GM21360 (cell line): ENCODE data around the gene ALLC.
"Not testable (repeated sequence)": the region's sequence is repeated elsewhere in the genome, so short reads cannot be mapped to it uniquely, and the experiment has no call there.

Experiments
- ATAC-seq: cut with Tn5 transposase; IDR thresholded peaks from one replicate; pipeline ENCODE4 v1.9.1; 2021; ENCODE audit warnings: mild to moderate bottlenecking, moderate library complexity; ENCODE audit not compliant: unreplicated experiment

ALLC gene

DNA sequence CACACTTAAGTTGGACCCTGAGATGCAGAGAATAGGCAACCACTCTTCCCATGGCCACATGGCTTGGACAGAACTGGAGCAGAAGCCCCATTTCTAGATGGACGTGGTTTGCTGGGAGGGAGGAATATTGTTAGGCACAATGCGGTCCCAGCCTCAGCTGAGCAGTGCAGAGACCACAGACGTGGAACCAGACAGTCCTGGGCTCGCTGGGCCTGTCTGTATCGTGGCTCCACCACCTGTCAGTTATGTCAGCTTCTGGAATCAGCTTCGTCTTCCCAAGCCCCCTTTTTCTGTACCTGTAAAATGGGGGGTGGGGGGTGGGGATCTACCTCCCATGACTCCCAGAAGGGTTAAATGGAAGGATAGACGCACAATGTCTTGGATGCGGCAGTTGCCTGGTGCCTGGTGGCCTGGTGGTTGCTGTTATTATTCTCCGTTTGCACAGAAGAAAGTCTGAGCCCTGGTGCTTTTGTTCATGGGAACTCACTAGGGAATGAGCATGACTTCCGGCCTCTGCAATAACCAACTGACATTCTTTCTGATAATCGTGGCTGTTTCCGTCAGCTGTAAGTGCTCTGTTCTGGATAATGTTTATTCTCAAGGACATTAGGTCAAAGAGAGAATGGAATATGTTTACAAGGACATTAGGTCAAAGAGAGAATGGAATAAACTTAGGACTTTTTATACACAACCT, 31.7 kb upstream of the ALLC start:
- no peak for ATAC-seq

DNA sequence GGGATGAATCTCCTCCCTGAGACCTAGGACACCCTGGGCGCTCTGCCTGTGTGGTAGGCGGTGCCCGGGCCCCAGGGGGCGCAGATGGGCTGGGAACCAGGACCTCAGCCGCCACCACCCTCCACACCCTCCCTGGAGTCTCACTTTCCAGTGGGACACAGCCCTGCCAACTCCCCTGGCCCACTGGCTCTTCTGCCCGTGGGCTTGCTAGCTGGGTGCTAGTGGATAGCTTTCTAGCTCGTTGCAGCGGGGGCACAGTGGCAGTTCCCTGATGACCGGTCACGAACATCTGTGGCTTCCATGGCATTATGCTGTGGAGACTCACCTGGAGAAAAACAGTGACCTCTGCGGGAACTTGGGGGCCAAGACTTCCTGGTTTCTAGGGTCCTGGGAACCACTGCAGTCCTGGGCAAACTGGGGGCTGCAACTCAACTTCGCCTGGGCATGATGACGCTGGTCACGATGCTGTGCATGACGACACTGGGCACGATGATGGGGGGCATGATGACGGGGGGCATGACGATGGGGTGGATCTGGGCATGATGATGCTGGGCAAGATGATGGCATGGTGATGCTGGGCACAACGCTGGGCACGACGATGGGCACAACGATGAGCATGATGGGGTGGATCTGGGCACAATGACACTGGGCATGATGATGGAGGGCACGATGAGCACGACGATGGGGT, 31.0 kb upstream of the ALLC start:
- no peak for ATAC-seq

DNA sequence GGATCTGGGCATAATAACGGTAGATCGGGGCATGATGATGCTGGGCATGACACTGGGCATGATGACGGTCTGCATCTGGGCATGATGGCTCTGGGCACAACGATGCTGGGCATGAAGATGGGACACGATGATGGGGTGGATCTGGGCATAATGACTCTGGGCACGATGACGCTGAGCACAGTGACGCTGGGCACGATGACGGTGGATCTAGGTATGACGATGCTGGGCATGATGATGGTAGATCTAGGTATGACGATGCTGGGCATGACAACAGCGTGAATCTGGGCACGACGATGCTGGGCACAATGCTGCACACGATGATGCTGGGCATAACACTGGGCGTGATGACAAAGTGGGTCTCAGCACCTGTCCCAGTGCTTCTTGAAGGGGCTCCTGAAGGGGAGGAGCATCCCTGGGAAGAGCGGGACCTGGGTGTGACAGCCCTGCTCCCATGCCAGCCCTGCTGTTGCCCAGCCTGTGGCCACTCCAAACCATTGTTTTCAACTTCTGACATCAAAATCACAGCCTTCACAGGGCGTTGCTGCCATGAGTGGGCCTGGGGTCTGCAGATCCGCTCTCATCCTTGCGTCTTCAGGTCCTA, 30.4 kb upstream of the ALLC start:
- no peak for ATAC-seq

DNA sequence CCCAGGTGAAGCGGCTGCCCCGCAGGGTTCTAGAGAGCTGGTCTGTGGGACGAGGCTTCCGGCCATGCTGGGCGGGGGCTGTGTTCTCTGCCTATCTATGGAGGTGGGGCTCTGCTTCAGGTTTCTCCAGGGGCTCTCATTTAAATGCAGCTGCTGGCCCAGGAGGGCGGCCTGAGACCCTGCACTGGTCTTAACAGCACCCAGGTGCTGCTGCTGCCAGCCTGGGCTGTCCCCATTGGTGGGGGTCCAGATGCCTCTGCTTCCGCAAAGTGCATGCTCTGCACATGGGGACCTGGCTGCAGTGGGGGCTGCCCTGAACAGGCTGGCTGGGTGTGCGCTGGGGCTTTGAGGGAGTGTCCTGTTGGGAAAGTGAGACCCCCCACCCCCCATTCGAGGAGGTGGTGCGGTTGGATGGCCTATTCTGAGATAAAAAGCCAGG, 29.7 kb upstream of the ALLC start:
- ATAC-seq = no peak

DNA sequence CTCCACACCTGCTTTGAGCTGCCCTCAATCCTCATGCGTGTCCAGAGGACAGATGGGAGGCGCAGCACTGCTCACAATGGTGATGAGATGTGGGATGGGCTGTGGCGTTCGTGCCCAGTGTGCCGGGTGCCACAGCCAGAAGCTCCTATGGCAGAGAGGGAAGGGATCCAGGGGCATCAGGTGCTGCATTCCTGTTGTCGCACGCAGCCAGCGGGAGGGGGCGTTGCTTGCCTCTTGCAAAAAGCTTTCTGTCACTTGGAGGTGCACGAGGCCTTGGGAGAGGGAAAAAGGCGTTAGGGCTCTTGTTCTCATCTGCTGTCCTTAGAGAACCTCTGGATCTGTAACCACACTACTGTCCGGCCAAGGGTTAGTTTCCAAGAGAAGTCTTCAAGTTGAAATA, 29.2 kb upstream of the ALLC start:
- no peak for ATAC-seq

DNA sequence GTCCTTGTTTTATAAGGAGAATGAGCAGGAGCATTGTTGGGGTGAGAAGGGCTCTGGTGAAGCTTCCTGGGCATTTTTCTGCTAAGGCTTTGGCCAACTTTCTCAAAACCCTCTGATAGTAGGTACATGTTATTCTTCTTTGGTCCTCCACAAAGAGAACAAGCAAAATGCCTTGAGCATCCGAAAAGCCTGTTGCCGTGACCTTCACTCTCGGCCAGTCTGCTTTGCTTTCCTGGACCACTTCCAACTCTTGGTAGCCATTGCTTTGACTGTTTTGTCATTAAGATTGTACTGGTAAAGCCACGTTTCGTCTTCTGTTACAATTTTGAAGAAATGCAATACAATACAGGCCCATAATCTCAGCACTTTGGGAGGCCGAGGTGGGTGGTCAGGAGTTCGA, 27.4 kb upstream of the ALLC start:
- ATAC-seq = no peak

DNA sequence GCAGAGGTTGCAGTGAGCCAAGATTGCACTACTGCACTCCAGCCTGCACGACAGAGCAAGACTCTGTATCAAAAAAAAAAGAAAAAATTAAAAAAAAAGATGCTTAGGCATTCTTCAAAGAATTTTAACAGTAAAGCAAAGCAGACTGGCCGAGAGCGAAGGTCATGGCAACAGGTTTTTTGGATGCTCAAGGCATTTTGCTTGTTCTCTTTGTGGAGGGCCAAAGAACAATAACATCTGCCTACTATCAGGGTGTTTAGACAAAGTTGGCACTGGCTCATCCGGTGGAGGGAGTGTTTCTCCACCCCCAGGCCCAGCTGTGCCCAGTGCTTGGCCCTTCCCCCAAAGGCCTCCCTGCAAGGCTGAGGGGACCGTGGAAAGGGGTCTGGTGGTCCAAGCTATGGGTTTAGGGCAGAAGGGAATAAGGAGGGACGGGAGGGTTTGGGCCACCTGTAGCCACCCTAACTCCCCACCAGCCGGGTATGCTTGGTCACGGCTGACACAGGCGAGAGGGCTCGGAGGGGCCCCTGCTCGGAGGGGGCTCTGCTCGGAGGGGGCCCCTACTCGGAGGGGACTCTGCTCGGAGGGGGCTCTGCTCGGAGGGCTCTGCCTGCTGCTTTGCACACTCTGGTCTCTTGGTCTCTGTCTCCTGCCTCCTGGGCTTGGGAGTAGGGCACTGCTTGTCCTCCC, 26.7 kb upstream of the ALLC start:
- no peak for ATAC-seq

DNA sequence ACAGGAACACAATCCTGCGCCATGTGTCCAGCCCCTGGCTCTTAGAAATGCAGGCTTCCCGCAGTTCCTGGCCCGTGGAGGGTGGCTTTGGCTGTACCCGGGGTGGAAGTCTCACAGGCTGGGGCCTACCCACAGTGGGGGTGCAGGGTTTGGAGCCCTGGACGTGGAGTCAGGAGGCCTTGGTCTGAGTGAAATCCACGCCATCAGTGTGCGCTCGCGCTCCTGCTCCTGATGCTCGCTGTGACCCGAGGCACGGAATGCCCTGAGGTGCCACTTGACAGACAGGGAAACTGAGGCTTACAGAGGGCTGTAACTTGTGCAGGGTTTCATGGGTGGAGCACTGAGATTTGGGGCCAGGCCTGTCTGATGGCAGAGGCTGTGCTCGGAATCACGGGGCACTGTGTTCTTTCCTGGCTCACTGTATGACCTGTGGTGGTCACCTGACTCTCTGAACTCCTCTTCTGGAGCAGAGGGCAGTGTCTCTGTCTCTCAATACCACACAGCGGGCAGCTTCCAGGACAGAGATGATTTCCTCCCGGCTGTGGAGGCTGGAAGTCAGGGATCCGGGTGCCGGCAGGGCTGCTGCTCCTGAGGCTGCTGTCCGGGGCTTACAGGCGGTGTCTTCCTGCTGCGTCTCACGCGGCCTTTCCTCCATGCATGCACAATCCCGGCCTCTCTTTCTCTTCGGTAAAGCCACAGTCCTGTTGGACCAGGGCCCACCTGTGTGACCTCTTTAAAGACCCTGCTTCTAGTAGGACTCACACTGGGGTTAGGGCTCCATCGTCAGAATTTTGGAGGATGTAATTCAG, 25.9 kb upstream of the ALLC start:
- no peak for ATAC-seq

DNA sequence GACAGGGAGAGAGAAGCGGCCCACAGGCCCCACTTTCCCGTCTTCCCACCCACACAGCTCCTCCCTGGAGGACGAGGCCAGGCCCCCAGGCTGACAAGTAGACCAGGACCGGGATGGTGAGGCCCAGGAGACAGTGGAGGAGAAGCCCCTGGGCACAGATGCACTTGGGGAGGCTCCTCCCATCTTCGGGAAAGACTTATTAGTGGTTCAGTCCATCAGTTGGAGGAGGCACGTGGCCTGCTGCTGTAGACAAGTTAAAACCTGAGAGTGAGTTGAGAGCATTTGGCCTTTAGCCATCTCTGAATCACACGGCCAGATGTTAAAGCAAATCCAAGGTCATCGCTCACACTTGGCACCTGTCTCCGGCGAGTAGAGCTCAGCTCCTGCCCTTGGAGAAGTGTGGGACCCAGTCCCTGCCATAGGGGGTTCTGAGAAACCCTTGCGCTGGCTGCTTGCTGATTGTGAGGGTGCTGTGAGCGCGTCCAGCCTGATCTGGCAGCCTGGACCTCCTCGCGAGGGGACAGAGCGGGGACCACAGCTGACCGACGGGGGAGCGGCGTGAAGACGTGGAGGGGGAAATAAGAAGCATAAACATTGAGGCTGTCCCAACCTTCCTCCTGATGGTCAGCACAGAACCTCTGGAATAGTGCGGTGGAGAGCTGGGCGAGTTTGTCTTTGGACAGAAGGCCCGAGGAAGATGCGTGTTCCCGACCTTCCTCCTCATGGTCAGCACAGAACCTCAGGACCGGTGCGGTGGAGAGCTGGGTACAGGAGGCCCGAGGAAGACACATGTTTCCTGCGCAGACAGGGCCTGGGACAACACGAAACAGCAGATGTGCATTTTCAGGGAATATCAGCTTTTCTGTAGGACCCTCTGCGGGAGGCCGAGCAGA, 24.7 kb upstream of the ALLC start:
- no peak for ATAC-seq

DNA sequence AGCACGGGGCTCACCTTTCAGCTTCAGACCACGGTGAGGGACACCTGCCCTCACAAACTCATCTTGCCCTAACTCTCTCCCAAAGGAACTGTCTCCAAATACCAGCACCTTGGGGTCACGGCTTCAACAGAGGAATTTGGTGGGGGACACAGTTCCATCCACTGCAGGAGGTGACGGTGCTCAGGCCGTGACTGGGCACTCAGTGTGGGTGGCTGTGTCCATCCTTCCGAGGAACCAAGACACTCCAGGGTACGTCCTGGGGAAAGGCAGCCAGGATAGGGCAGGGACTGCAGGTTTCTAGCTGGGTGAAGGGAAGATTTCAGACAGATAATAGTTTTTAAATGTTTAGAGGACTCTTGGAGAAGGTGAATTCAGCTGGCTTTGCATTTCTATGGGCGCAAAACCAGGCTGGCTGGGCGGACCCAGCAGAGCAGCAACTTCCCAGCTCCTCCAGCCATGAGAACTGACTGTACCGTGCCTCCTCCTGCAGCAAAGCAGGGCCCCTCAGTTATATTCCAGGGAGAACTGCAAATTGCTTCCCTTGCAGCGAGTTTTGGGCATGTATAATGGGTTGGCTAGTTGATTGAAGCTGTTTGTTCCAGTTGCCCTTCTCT, 23.9 kb upstream of the ALLC start:
- ATAC-seq = no peak

DNA sequence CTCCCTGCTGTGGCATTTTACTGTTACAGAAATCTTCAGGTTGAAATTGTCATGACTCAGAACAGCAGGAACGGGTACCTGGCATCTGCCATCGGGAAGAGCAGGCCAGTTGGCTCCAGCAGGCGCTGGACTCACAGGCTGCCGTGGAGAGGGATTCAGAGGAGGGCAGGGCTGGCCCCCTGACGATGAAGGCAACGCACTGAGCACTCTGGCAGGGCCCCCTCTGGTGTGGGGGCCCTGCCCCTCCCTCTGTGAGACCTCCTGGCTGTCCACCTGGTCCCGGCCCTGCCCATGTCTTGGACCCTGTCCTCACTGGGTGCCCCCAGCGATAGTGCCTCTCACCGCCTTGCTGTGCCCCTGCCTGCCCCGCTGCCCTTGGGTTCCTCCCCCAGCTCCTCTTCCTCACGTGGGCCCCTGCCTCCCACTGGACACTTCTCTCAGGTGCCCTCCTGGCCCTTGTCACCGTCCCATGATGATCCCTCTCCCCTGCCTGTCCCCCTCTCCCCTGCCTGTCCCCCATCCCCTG, 23.3 kb upstream of the ALLC start:
- no peak for ATAC-seq

DNA sequence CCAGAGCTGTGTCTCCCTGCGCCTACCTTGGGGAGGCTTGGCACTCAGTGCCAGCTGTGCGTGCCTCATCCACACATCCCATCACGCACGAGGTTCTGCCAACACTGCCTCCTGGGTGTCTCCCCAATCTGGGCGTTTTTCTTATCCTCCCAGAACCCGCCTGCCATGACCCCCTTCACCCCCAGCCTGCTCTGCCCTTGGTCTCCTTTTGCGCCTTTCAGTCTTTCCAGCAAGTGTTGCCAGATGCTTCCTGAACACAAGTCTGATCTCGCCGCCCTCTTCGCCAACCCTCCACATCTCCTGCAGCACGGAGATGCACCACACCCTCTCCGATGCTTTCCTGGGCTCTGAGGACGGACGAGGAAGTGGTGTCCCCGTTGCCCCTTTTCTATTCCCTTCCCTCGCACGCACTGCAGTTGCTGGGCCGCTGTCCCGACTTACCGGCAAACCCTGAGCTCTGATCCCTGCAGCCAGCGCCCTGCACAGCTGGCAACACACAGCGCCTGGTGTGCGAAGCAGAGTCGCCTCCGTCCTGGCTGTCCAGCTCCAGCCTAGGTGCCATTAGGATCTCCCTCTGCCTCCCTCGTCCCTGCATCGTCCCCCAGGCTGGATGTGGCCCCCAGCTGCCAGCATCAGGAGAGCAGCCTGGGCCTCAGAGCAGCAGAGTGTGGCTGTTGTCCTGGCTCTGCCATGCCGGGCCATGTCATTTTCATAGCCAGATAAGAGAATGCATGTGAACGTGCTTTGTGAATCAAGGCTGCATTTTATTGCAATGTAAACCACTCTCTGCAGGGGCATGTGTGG, 22.6 kb upstream of the ALLC start:
- no peak for ATAC-seq

DNA sequence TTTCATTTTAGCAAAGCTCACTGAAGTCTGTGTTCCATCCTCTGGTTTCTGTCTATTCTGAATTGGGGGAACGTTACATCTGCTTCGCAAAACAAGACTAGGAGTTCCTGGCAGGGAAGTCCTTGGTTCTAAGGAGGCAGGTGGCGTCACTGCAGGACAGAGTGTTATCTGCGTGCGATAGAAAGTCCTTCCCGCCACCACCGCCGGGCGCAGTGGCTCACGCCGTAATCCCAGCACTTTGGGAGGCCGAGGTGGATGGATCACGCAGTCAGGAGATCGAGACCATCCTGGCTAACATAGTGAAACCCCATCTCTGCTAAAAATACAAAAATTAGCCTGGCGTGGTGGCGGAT, 22.0 kb upstream of the ALLC start:
- not testable (repeated sequence) for ATAC-seq

DNA sequence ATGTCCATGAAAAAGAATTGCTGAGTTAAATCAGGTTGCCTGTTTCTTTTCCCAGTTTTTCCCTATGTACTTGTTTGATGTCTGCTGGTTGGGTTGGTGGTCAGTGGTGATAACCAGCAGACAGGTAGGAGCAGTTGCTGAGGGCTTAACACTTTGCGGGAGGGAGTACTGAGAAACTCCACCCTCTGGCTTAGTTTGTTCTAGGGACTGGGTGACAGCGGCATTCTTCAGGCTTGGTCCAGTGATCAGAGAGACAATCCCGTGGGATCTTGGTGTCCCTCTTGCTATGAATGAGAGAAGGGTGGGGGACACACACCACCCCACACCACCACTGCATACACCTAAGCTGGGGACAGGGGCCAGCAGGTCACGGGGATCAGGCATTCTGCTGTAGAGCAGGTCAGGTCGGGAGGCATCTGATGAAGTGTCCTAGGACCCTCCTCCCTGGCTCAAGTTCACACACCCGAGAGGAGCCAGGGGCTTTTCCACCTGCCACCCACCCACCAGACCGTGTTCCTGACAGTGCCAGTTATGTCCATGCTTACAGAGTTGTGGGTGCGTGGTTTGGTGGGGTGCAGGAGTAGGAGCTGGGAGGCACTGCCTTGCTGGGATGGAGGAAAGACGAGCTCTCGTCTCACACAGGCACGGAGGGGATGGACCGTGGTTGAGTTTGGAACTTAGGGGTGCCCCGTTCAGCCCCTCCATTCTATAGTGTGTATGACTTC, 21.3 kb upstream of the ALLC start:
- ATAC-seq = no peak

DNA sequence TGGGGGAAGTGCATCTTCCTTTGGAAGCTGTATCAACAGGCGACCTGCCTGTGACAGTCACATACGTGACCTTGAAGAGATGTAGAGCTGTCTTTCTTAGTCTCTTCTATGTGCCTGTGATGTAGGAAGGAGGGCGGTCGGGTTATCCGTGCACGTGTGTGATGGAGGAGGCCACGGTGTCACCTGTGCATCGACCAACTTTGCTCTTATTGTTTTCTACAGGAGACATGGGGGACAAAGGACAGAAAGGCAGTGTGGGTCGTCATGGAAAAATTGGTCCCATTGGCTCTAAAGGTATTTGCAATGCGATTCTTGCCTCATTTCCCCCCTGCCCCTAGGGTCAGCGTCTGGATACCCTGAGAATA, 20.7 kb upstream of the ALLC start:
- ATAC-seq = no peak

DNA sequence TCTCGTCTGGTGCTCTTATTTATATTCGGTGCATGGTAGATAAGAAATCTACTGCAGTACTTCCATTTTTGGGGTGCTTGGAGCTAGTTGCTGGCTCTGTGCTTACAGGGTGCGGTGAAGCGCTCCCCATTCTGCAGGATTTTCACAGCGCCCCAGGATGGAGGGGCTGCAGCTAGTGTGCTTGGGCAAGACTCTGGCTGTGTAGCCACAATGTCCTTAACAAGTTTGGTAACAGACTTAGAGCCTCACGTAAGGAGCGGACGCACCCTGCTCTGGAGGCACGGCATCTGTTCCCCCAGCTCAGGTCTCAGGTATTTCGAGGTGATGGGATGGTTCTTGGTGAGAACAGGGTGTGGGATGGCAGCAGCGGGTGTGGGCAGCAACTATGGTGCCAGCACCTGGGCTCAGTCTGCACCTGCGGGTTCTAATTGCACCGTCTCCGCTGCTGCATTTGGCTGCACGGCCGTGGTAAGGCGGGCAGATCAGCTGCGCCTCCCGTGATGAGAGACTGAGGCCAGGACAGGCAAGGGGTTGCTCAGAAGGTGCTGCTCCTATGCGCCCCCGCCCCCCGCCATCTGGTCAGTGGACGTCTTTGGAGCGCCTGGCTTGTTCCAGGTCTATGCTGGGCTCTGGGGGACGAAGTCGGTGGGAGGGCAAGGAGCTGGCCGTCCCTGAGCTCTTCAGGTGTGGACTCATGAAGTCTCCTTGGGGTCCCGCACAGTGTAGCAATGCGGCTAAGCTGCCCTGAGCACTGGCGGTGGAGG, 20.1 kb upstream of the ALLC start:
- ATAC-seq = no peak

DNA sequence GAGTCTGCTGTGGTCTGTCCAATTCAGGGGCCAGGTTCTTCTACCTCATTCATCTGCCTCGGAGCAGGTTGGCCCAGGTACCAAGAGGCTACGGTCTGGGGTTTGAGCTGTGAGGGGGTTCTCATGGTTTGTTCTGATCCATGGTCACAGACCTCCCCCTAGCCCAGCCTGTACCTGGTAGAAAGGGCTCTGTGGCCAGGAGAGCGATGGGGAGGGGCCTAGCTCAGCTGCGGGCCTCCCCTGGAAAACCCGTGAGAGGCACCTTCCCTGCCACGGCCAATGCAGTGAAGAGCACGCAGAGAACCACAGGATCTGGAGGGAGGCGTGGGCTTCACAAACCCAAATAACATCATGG, 19.6 kb upstream of the ALLC start:
- no peak for ATAC-seq
